DND-41 (cell line): ENCODE data around the gene ECHS1.

Source experiments
- ATAC-seq: fragments of 200-7000 bp; cut with Tn5 transposase; 3 replicates; pipeline ENCODE4 v1.9.1; 2021; ENCODE audit warnings: low read depth; ENCODE audit not compliant: insufficient read depth
- DNase-seq: peaks from one replicate; pipeline ENCODE4 v3.0.0-alpha.2; 2020
- H2AFZ ChIP-seq: 2 replicates; pipeline ENCODE4 v1.6.0; 2012; ENCODE audit warnings: low read depth, low read length
- H3K27ac ChIP-seq: 2 replicates; pipeline ENCODE4 v1.5.1; 2012; ENCODE audit warnings: low read length, inconsistent platforms
- H3K27me3 ChIP-seq: fragments of 200-600 bp; sonication (generic); 2 replicates; pipeline ENCODE4 v1.6.0; 2012; ENCODE audit warnings: low read length, mild to moderate bottlenecking, inconsistent platforms; ENCODE audit not compliant: insufficient read depth, poor library complexity
- H3K36me3 ChIP-seq: 2 replicates; pipeline ENCODE4 v1.5.1; 2012; ENCODE audit warnings: low read length, inconsistent platforms; ENCODE audit not compliant: insufficient read depth
- H3K4me1 ChIP-seq: 2 replicates; pipeline ENCODE4 v1.5.1; 2012; ENCODE audit warnings: mild to moderate bottlenecking, low read length; ENCODE audit not compliant: insufficient read depth
- H3K4me2 ChIP-seq: 2 replicates; pipeline ENCODE4 v1.6.0; 2012; ENCODE audit warnings: mild to moderate bottlenecking, moderate library complexity, low read length, inconsistent platforms; ENCODE audit not compliant: insufficient read depth
- H3K4me3 ChIP-seq, 2 experiments: fragments of 200-600 bp in 1 of 2; shearing (Covaris generic) in 1 of 2; 2 replicates each; pipeline ENCODE4 v1.5.1; 2012 to 2016; ENCODE audit warnings: inconsistent platforms in 2 of 2, low read length in 2 of 2, mild to moderate bottlenecking in 2 of 2, low read depth in 1 of 2, moderate library complexity in 1 of 2
- H3K79me2 ChIP-seq: 2 replicates; pipeline ENCODE4 v1.6.0; 2012; ENCODE audit warnings: low read length, inconsistent platforms; ENCODE audit not compliant: insufficient read depth
- H3K9ac ChIP-seq: 2 replicates; pipeline ENCODE4 v1.6.0; 2012; ENCODE audit warnings: low read depth, mild to moderate bottlenecking, inconsistent platforms, low read length, moderate library complexity
- H3K9me3 ChIP-seq: 2 replicates; pipeline ENCODE4 v1.5.1; 2012; ENCODE audit warnings: low read length, moderate library complexity, mild to moderate bottlenecking, inconsistent platforms; ENCODE audit not compliant: insufficient read depth, severe bottlenecking
- H4K20me1 ChIP-seq: 2 replicates; pipeline ENCODE4 v1.6.0; 2012; ENCODE audit warnings: low read length; ENCODE audit not compliant: insufficient read depth
- EZH2 ChIP-seq: IDR thresholded peaks from 3 replicates; pipeline ENCODE4 v1.6.1; 2012; ENCODE audit warnings: borderline replicate concordance, low read depth, mild to moderate bottlenecking, moderate library complexity, low read length, inconsistent platforms; ENCODE audit not compliant: severe bottlenecking
- TF ChIP-seq, protein P1 (sequence below): IDR thresholded peaks from 2 replicates; pipeline ENCODE4 v1.5.1; 2012; ENCODE audit warnings: borderline replicate concordance, low read length, moderate library complexity, mild to moderate bottlenecking; ENCODE audit not compliant: poor library complexity, severe bottlenecking; ENCODE audit errors: extremely low read depth

Gene ECHS1

DNA sequence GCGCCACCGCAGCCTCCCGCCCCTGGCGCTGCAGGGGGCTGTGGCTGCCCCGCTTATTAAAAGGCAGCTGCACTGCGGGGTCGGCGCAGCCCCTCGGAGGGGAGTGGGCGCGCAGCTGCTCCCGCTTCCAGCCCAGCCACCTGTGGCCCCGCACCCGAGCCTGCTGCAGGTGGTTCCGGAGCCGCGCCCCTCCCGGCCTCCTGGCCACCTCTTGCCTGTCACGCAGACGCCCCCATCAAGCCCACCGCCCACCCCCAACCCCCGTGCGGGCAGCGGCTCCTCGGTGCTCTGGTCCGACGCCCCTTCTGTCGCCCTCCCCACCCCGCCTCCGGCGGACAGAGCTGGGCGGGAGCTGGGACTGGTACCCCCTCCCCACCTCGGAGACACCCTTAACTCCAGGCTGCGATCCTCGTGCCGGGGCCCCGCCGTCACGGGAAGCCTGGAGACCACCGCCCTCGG is 37.0 kb downstream of the ECHS1 start:
- DNase-seq = no peak
- H2AFZ ChIP-seq = no peak overlapping the region
- H3K4me1 ChIP-seq = no peaks in the 10 kb centered on the region
- no peak for ATAC-seq
- H3K79me2 ChIP-seq = no peaks in the 10 kb centered on the region
- H3K9ac ChIP-seq = no peak overlapping the region
- no peaks in the 10 kb centered on the region; the same call in 1 of the 2 replicates for H4K20me1 ChIP-seq
- H3K27me3 ChIP-seq = peaks cover 5% of the 10 kb centered on the region
- TF ChIP-seq, protein P1, sequence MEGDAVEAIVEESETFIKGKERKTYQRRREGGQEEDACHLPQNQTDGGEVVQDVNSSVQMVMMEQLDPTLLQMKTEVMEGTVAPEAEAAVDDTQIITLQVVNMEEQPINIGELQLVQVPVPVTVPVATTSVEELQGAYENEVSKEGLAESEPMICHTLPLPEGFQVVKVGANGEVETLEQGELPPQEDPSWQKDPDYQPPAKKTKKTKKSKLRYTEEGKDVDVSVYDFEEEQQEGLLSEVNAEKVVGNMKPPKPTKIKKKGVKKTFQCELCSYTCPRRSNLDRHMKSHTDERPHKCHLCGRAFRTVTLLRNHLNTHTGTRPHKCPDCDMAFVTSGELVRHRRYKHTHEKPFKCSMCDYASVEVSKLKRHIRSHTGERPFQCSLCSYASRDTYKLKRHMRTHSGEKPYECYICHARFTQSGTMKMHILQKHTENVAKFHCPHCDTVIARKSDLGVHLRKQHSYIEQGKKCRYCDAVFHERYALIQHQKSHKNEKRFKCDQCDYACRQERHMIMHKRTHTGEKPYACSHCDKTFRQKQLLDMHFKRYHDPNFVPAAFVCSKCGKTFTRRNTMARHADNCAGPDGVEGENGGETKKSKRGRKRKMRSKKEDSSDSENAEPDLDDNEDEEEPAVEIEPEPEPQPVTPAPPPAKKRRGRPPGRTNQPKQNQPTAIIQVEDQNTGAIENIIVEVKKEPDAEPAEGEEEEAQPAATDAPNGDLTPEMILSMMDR = no peak
- TF ChIP-seq EZH2 = no peak
- no peak overlapping the region for H3K27ac ChIP-seq
- H3K9me3 ChIP-seq = no peaks in the 10 kb centered on the region
- no peak overlapping the region for H3K4me3 ChIP-seq
- H3K36me3 ChIP-seq = no peaks in the 10 kb centered on the region
- H3K4me2 ChIP-seq = no peak overlapping the region

DNA sequence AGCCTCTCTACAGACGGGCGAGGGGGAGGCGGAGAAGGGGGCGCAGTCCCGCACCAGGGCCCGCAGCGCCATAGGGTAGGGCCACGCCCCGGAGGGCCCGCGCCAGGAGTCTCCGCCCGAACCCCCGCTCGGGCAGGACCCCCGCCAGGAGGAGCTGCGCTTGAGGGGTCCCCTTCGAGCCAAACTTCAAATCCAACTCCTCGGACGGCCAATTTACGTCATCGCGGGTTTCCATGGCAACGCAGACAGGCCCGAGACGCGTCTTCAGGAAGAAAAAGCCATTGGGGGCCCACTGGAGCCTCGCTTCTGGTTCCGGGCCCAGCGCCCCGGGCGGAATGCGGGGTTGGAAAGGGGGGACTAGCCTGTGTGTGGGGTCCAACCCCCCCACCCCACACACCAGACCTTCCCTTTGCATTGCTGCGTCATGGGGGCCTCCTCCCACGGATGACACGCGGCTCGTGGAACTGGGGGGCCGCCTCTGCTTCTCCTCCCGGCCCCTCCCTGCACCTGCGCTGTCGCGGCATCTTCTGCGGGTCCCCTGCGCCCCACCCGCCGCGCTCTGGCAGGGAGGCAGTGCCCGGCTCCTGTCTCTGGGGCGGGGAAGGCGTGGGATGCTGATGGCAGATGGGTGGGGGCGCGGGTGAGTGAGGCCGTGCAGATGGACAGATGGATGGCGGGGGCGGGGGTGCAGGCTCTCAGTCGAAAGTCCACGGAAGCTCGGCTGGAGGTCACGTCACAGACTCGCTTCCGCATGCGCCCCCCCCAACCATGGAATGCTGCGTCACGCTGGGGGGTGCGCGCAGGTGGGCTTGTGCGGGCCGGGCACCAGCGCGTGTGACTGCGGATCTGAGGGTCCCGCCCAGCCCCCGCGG is 37.7 kb downstream of the ECHS1 start:
- Histone ChIP-seq H3K79me2 (no peaks in the 10 kb centered on the region), H3K27ac (no peak overlapping the region), H3K4me2 (no peak overlapping the region), H3K4me1 (no peaks in the 10 kb centered on the region), H3K9ac (no peak overlapping the region), H2AFZ (no peak overlapping the region), H3K27me3 (peaks cover 5% of the 10 kb centered on the region), H3K9me3 (no peaks in the 10 kb centered on the region), H4K20me1 (no peaks in the 10 kb centered on the region; the same call in 1 of the 2 replicates), H3K4me3 (no peak overlapping the region), H3K36me3 (no peaks in the 10 kb centered on the region)
- ATAC-seq (no peak), DNase-seq (no peak)
- TF ChIP-seq EZH2 = no peak
- TF ChIP-seq, protein P1 = no peak

- Histone ChIP-seq H3K4me2 (no peak overlapping the region), H3K9me3 (no peaks in the 10 kb centered on the region), H3K4me3 (no peak overlapping the region), H2AFZ (no peak overlapping the region), H3K36me3 (no peaks in the 10 kb centered on the region), H3K79me2 (no peaks in the 10 kb centered on the region), H3K9ac (no peak overlapping the region), H4K20me1 (no peaks in the 10 kb centered on the region; the same call in 1 of the 2 replicates), H3K27ac (no peak overlapping the region), H3K27me3 (peaks cover 5% of the 10 kb centered on the region), H3K4me1 (peaks cover 4% of the 10 kb centered on the region)
- ATAC-seq = no peak
- no peak for TF ChIP-seq EZH2
- TF ChIP-seq, protein P1 = no peak
- DNase-seq = no peak
These were observed 38.5 kb downstream of the ECHS1 start for GRCh38 chr10:133334503-133335245.
